ENCODE measurements around the gene FMOD. TPM values are rescaled to one million over a fixed set of nuclear protein-coding genes. Genes with fewer than 3 reads are reported as not detected.
"Not testable (repeated sequence)": the region's sequence is repeated elsewhere in the genome, so short reads cannot be mapped to it uniquely, and the experiment has no call there.

FMOD gene
- total RNA-seq, 6 experiments from 2014 or later, result 2.7 to 9.0 (median 3.8) TPM

- Histone ChIP-seq H3K27me3 (no peaks in the 10 kb centered on the region), H3K4me3 (no peak overlapping the region), H3K36me3 (no peaks in the 10 kb centered on the region), H3K4me1 (no peaks in the 10 kb centered on the region), H3K27ac (no peak overlapping the region), H3K9me3 (no peaks in the 10 kb centered on the region)
- DNase-seq (no peak), ATAC-seq (no peak)
- TF ChIP-seq POLR2A (IDR thresholded peaks at IDR 0.05) (no peak), CTCF (IDR thresholded peaks at IDR 0.05) (no peak)
- 82% methylated on average over 3 of the region's 7 CpGs for WGBS (ENCODE audit: insufficient coverage, low coverage, low lambda C conversion rate, missing lambda C conversion rate)
- intact Hi-C loops (cut with DNase I), result no loop called here
Measured at GRCh38 chr1:203302456-203302855, 48.5 kb downstream of the FMOD start.

GRCh38 chr1:203301331-203301668 lies 49.6 kb downstream of the FMOD start:
- ATAC-seq (no peak), DNase-seq (no peak)
- no peaks in the 10 kb centered on the region for H3K9me3 ChIP-seq
- H3K27me3 ChIP-seq, result no peaks in the 10 kb centered on the region
- no peak overlapping the region for H3K4me3 ChIP-seq
- no peaks in the 10 kb centered on the region for H3K4me1 ChIP-seq
- no peak for TF ChIP-seq POLR2A (IDR thresholded peaks at IDR 0.05)
- no peak for TF ChIP-seq CTCF (IDR thresholded peaks at IDR 0.05)
- intact Hi-C loops (cut with DNase I), result no loop called here
- H3K27ac ChIP-seq, result no peak overlapping the region
- no peaks in the 10 kb centered on the region for H3K36me3 ChIP-seq

- no peak overlapping the region for H3K4me3 ChIP-seq
- 58% methylated on average over 6 of the region's 11 CpGs for WGBS (ENCODE audit: insufficient coverage, low coverage, low lambda C conversion rate, missing lambda C conversion rate)
- no peak overlapping the region for H3K27ac ChIP-seq
- H3K4me1 ChIP-seq, result no peaks in the 10 kb centered on the region
- intact Hi-C loops (cut with DNase I), result no loop called here
- H3K36me3 ChIP-seq, result no peaks in the 10 kb centered on the region
- no peaks in the 10 kb centered on the region for H3K9me3 ChIP-seq
- ATAC-seq (no peak), DNase-seq (no peak)
- no peak for TF ChIP-seq POLR2A (IDR thresholded peaks at IDR 0.05)
- no peaks in the 10 kb centered on the region for H3K27me3 ChIP-seq
Measured at GRCh38 chr1:203300441-203301330, 50.2 kb downstream of the FMOD start.

GRCh38 chr1:203299719-203300429 lies 51.0 kb downstream of the FMOD start:
- ATAC-seq; H3K4me1 ChIP-seq; H3K9me3 ChIP-seq; H3K27me3 ChIP-seq; H3K36me3 ChIP-seq; H3K27ac ChIP-seq; DNase-seq; H3K4me3 ChIP-seq; intact Hi-C loops (cut with DNase I): not testable (repeated sequence)
- WGBS (ENCODE audit: insufficient coverage, low coverage, low lambda C conversion rate, missing lambda C conversion rate), result 84% methylated on average over 8 of the region's 8 CpGs

GRCh38 chr1:203299169-203299568 lies 51.8 kb downstream of the FMOD start:
- no peaks in the 10 kb centered on the region for H3K27me3 ChIP-seq
- ATAC-seq, result no peak
- H3K36me3 ChIP-seq, result no peaks in the 10 kb centered on the region
- 87% methylated on average over 3 of the region's 4 CpGs for WGBS (ENCODE audit: insufficient coverage, low coverage, low lambda C conversion rate, missing lambda C conversion rate)
- H3K4me1 ChIP-seq, result no peaks in the 10 kb centered on the region
- TF ChIP-seq POLR2A (IDR thresholded peaks at IDR 0.05) (no peak), CTCF (IDR thresholded peaks at IDR 0.05) (no peak)
- H3K4me3 ChIP-seq, result no peak overlapping the region
- intact Hi-C loops (cut with DNase I), result no loop called here
- no peak for DNase-seq
- H3K9me3 ChIP-seq, result no peaks in the 10 kb centered on the region
- no peak overlapping the region for H3K27ac ChIP-seq

Data from right lobe of liver (tissue), 6 donors.